Fibroblast of skin of right biceps (primary cell): ENCODE results near the gene SUDS3.

Experiments
- DNase-seq: peaks from one replicate; pipeline ENCODE4 v3.0.0-alpha.2; 2013

Gene SUDS3

DNA sequence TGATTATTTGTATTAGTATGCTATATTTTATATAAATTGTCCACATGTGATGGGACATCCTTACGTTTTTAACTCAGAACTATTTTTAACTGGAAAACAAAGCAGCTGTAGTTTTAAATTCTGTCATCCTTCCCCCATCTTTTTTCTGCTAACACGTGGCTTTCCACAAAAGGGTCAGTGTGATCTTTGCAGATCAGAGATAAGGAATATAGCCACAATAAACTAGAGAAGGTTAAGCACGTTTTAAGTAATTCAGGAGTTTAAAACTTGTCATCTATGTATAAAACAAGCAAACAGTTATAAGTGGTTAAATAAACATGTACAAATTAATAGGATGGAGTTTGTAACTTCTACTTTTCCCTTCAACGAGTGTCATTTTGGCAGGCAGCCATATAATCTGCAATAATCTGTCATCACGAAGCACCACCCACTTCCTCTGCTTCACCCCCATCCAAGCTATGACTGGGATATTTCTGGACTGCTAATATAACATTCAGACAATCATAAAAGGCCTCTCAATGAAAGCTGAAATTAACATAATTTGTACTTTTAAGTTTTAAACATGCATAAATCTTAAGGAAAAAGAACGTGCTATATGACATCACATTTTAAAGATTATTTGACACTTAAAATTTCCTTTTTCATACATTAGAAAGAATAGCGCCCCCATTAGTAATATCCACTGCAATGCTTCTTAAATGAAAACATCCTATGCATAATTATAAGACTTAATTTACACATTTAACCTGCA, 18.9 kb upstream of the SUDS3 start:
- DNase-seq: peak; percentile 82

DNA sequence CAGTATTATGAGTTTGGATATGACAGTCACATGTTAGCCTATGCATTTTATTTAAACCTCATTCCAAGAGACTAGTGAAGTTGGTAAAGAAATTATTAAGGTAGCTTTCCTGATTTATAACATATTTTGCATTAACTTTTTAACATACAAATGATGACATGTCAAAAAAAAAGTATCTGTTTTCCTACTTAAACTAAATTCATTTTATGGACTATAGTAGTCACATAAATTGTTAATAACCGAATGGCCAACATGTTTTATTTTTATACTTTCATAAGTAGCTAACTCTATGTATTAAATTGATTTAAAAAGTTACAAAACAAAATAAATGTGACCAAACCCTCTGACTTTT, 18.4 kb upstream of the SUDS3 start:
- no peak for DNase-seq

DNA sequence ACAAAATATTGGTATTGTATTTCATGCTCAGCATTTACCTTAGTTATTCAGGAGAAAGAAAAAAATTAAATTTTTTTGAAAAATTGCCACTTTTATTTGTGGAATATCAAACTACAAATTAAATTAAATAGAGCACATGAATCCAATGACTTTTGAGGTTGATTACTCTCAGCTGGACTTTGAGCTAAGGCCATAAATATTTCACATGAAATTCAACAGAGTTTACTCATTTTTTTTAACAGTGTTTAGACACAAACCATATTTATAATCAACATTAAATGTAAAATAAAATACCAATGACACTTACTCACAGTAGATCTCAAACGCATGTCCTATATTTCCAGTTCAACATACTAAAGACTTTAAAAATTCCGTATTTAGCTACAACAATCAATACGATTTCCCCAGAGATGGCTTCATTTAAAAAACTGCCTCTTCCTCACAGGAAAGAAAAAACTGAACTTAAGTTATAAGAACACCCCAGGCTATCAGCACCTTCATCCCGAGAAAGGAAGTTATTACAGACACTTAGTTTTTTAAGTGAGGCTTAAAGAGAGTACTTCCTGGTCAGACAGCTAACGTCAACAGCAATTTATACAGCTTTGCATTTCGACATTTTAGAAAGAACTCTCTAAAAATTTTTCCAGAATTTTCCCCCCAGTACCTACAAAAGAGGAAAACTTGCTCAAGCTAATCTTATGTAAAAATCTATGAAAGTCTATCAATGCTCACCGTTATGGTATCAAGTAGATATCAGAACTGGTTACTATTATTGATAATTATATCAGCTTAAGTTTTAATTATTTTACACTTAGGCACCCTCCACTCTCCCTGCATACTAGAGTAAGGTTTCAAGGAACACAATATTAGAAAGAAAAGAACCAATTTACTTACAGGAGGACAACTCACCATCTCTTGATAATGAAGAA, 17.5 kb upstream of the SUDS3 start:
- no peak for DNase-seq

DNA sequence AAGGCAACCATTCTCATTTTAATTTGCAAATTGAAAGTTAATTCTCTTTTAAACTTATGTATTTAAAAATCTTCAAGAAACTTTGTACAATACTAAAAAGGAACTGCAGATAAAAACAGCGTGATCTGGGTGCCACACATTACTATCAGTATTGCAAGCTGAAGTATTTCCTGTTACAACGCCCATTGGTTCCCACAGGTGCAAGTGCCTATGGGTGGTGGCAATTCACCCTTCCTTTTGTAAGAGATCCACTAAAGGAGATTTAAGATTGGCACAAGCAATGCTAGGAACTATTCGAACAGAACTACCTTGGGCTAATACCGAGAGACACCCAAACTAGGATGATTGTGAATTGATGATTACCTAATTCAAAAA, 16.8 kb upstream of the SUDS3 start:
- no peak for DNase-seq

DNA sequence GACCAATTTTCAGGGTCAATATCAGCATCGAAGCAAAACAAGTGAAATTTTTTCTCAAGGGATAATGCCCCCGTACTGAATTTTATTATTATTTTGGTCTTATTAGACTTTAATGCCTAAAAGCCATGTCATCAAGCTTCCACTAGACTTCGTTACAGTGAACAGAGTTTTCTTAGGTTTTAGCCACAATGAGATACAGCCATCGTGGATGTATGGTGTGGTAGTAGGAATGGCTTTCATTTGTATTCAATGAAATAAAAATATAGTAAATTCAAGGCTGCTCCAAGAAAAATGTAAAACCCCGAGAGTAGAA, 15.3 kb upstream of the SUDS3 start:
- no peak for DNase-seq

DNA sequence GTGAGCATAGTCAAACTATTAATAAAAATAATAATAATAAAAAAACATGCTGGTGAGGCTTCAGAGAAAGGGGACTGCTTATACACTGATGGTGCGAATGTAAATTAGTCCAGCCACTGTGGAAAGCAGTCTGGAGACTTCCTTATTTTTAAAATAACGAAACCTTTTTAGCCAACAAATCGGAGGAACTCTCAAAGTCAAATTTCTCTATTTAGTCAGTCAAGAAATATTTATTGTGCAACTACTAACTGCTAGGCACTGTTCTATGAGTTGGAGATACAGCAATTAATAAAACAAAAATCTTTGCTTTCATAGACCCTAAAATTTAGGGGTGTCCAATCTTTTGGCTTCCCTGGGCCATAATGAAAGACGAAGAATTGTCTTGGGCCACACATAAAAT, 14.5 kb upstream of the SUDS3 start:
- DNase-seq: no peak

DNA sequence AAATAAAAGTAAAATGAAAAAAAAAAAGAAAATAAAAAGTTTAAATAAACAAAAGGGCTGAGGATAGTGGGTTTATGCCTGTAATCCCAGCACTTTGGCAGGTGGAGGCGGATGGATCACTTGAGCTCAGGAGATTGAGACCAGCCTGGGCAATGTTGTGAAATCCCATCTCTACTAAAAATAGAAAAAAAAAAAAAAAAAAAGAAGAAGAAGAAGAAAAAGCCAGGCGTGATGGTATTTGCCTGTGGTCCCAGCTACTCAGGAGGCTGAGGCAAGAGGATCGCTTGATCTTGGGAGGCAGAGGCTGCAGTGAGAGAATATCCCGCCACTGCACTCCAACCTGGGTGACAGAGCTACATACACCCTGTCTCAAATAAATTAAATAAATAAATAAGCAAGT, 7.5 kb upstream of the SUDS3 start:
- DNase-seq: no peak

DNA sequence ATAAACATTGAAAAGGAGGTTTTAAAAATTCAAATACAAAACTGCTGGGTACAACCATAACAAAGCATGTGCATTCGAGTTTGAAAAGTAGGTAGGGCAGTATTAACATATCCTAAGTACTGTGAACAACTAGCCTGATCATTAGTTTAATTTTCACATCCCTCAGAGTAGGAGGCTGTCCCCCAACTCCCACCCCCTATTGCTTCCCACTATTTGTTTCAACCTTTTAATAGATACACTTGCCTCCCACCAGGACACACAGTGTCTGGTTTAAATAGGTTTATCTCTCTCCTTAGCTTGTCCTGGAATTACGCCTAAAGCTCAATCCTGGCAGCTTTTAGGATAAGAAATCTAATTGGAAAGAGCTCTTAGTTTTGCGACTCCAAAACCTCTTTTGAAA, 5.8 kb upstream of the SUDS3 start:
- DNase-seq: no peak

DNA sequence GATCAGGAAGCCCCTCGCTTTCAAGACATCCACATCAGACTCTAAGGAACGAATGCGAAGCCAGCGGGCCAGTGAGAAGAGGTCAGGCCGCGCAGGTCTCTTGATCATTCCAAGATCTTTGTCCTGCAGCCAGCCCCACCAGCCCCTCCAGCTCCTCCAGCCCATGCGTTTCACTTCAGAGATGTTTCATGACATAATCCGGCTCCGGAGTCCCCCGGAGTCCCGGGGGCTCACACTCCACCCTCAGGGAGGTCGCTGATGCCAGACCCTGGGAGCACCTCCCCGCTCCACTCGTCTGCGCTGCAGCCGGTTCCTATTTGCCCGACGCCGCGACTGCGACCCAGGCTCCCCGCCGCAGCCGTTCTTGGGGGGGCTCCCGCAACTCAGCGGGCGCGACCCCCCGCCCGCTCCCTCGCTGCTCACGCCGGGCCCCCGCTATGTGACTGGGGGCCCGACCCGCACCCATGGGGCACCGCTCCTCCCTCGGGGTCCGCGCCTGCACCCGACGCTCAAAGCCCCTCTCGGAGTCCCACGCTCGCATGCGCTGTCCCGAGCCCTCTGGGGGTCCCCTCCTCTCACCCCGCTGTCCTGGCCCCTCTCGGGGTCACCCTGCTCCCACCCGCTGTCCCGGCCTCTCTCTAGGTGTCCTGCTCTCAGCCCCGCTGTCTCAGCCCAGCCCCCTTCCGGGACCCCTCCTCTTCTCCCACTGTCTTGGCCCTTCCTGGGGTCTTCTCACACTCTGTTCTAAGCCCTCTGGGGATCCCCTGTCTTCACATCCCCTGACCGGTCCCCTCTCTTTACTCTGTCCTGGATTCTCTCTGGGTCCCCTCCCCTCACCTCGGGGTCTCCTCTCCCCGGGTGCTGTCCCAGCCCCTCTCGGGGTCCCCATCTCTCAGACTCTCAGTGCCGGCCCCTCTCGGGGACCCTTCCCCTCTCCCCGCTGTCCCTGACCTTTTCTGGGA, 4.8 kb upstream of the SUDS3 start:
- no peak for DNase-seq

DNA sequence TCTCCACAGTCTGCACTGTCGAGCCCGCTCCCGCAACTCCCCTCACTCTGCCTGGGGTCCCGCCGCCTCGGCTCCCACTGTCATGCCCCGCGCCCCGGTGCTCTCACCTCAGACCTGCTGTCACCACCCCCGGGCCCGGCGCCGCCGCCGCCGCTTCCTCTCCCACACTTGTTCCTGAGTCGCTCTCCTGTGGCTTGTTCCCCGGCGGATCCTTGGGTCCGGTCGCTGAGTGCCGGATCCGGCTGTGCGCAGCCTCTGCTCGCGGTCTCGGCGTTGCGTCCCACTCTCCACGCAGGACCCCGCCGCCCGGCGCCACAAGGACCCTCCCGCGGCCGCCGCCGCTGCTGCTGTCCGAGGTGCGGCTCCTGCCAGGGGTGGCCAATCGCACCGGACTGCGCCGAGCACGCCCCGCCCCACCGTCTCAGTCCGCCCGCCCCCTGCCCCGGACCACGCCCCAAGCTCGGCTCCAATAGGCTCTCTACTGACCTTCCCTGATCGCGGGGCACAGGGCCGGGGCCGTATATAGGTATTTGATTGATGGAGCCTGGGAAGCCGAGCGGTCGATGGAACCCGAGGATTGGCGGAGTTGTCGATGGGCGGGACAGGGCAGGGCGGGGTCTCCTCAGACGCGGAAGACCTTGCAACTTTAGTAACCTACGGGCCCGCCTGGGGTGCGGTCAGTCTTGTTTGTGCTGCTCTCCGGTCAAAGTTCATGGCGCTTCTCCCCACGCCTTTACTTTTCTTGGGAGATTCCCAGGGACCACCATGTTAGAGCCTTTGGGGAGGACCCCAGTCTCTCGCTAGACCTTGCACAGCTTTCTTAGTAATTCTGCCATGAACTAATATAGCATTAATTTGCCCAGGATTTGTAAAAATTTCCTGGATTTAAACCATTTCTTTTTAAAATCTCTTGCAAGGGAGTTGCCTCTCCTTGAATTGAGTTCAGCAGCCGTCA, 3.5 kb upstream of the SUDS3 start, which contains the start of gene TAOK3:
TSS of gene TAOK3 (minus strand) at position 367 of the 955 bp plus-strand sequence. CDS start 117,340 bp downstream, outside the sequence.
- DNase-seq: peak; percentile 99

DNA sequence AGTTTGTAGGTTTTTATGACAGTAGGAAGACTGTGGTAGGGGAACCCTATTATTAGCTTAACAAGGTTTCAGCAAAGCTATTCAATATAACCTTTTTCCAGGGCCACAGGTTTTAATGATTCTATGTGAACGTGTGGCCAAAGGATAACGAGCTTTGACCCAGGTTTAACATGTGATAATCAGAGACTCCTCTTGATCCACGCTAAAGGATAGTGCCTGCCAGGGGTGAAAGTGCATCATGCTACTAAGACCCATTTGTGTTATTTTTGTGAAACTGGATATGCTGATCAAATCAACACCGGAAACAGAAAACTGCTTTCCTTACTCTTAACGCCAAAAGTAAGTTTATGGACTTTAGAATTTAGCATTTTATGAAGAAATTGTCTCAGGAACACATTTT, 2.7 kb upstream of the SUDS3 start:
- no peak for DNase-seq

DNA sequence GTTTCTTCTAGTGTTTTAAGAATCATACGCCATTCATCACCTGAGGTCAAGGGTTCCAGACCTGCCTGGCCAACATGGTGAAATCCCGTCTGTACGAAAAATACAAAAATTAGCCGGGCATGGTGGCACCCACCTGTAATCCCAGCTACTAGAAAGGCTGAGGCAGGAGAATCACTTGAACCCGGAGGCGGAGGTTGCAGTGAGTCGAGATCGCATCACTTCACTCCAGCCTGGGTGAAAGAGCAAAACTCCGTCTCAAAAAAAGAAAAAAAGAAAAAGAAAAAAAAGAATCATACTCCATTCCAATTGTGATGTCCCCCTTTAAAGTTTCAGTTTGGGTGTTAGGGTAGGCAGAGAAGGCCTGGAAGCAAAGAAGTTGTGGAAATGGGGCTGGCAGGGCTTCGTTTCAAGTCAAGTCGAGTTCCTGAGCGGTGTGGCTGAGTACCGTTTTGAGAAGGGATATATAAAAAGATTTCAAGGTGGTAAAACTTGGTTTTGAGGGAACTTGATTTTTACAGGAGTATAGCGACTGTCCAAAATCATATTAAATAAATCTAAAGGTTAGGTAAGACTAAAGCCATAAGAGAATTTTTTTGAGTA, 2.1 kb upstream of the SUDS3 start:
- no peak for DNase-seq

DNA sequence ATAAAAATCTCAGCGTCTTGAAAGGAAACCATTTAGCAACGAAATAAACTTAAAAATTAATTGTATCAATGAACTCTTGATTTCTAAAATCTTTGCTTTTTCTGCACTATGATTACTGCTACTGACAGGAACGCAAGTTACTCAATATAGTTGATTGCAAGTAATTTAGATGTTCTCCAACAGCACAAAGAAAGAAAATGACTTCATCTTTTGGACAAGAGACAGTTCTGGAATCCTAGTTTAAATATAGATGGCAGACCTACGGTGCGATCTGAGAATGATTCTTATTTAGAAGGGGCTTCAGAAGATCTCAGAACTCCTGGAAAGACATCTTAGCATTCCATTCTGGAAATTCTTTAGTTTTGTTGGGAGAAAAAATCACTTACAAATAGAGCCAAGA, 1.4 kb upstream of the SUDS3 start:
- DNase-seq: peak; percentile 35

DNA sequence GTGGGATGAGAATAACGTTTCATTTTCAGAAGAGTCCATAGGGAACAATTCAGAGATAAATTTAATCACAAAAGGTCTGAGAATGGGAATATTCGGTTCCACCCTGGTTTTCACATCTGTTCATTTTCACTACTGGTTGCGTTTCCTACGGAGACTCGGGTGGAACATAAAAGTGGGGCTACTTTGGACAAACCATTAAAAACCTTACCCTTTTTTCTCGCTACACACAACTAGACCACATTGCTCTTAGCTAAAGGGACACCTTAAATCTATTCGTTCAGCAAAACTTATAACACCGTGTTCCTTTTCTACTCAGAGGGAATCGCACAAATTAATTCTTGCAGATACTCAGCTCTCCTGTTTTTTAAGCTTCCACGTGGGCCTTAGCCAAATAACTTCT, 1.0 kb upstream of the SUDS3 start:
- no peak for DNase-seq

DNA sequence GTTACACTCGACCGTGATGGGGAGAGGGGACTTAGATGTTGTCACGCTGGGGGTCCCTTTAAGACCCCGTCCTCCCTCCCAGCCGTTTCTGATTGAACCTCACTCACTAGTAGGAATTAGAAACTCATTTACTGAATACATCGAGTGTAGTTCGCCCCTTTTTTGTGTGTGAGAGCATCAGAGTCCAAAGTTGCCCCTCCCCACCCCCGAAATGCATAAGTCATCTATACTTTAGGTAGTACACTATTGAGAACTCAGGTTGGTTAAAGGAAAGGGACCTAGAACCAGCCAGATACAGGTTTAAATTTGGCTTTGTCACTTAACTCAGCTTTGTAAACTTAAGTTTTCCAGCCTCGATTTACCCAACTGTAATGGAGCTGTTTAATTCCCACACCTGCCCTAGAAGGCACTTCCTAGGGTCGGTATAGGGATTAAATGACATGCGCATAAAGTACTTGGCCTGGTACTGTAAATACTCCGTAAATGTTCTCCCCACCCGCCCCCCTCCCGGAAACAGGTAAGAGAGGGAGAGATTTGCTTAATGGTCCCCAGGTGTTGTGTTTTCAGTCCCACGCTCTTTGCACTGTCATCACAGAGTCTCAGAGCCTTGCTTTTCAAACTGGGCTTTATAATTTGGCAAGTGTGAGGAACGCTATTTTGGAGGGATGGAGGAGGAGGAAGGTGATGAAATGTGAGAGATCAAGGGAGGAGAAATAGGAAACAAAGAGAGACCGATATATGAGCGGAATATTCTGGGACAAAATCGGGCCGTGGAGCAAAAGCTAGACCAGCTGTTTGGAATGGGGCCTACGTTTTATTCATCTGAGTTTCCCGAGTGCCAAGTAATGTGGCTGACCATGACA, 897 bp downstream of the SUDS3 start:
- DNase-seq: no peak

DNA sequence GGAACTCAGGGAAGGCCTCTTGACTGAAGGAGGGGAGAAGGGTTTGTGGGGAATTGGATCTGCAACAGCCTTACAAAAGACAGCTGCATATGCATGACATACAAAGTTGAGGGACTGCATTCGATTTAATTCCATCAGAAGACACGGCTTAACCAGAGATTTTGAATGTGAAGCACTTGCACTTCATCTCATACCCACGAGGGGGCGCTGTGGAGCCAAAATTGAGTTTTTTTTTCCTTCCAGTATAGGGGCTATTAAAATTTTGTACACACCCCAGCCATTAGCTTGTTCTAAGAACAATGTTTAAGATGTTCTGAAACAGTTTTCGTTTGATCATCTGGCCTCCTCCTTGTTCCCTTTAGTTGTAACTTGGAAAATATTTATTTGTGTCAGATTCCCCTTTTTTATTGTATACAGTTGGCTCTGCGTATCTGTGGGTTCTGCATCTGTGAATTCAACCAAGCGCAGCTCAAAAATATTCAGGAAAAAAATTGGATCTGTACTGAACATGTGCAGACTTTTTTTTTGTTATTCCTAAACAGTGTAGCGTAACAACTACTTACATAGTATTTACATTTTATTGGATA, 1.6 kb downstream of the SUDS3 start:
- DNase-seq: peak; percentile 56

DNA sequence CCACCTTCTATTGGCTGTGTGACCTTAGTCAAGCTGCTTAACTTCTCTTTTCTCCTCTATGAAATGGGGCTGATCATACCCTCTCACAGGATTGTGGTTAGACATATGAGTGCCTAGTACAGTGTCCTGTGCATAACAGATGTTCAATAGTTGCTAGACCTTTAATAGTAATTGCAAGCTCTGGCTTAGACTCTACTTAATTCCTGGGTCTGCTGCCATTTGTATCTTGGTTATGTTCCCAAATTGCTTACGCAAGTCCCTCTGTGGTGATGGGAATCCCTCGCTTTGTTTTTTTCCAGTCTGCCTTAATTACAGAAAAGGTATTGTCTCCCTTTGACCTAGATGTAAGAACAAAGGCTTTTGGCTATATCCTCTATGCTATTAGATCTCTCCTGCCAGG, 15.1 kb downstream of the SUDS3 start:
- no peak for DNase-seq

DNA sequence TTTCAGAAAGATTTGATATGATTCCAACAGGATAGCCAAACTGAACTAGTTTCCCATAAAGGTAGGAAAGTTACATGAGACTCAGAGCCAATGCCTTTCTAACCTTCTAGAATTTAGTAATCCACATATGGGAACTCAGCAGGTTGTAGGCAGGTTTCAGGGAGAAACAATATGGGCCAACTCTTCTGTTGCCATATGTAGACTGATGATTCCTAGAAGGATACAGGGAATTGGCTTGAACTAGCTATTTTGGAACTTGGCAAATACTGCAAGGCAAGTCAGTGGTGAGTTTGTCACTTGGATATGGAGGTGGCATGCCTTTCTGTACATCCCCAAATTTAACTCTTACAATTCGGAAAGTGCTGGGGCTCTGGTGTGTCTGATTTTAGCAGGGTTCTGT, 15.5 kb downstream of the SUDS3 start:
- no peak for DNase-seq

DNA sequence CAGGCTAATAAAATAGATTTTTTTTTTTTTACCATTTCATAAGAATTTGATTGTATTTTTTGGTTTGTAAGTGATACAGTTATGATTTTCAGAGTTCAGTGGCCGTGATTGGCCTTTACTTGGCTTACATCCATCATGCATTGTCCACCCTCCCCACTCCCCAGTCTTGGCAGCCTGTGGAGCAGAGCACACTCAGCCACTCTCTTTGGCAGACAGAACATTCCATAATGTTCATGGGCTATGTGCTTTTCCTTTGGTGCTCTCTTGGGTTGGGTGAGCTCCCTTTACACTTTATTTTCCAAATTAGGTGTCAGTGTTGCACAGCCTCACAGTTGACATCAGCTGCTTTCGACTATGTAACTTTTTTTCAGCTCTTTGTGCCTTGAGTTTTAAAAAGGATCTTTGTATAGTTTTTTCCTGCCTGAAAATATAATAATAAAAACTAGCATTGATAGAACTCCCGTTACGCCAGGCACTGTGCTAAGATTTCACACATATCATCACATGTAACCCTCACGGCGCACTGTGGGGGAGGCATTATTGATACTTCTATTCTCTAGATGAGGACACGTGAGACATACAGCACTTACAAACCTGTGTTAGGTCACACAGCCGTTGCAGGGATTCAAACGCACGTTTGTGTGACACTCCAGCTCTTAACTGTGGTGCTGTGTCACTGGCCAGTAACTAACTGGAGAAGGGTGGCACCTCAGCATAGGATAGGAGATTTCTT, 21.5 kb downstream of the SUDS3 start:
- DNase-seq: no peak

DNA sequence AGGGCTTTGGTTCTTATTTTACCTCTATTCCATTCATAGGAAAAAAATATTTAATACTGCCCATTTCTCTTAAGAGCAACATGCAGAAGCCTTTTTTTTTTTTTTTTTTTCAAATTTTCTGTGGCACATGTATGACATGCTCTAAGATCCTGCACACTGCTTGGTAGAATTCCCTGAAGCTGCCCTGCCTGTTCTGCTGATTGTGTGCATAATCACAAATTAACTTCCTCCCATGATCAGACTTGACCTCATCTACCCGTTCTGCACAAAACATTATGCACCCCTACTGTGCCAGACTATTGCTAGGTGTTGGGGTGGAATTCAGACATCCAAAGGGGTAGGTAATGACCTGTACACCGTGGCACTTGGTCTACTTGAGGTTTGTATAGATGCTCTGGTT, 22.2 kb downstream of the SUDS3 start:
- no peak for DNase-seq
